GM12891 (cell line): ENCODE measurements around the gene AGFG2.

Experiments used
- PAX5 ChIP-seq: IDR thresholded peaks from 2 replicates; pipeline ENCODE4 v1.6.1; 2011; ENCODE audit warnings: low read length, moderate library complexity, mild to moderate bottlenecking; ENCODE audit not compliant: insufficient read depth, severe bottlenecking
- POLR2A ChIP-seq: IDR thresholded peaks from 2 replicates; pipeline ENCODE4 v1.6.1; 2011; ENCODE audit warnings: low read depth, low read length, control low read depth
- POLR2AphosphoS5 ChIP-seq: IDR thresholded peaks from 2 replicates; pipeline ENCODE4 v1.6.1; 2011; ENCODE audit warnings: low read depth, low read length, control low read depth
- POU2F2 ChIP-seq: IDR thresholded peaks from 2 replicates; pipeline ENCODE4 v1.6.1; 2011; ENCODE audit warnings: low read depth, mild to moderate bottlenecking, control low read depth, low read length, moderate library complexity
- TAF1 ChIP-seq: IDR thresholded peaks from 2 replicates; pipeline ENCODE4 v1.6.1; 2011; ENCODE audit warnings: low read depth, low read length, control low read depth

DNA sequence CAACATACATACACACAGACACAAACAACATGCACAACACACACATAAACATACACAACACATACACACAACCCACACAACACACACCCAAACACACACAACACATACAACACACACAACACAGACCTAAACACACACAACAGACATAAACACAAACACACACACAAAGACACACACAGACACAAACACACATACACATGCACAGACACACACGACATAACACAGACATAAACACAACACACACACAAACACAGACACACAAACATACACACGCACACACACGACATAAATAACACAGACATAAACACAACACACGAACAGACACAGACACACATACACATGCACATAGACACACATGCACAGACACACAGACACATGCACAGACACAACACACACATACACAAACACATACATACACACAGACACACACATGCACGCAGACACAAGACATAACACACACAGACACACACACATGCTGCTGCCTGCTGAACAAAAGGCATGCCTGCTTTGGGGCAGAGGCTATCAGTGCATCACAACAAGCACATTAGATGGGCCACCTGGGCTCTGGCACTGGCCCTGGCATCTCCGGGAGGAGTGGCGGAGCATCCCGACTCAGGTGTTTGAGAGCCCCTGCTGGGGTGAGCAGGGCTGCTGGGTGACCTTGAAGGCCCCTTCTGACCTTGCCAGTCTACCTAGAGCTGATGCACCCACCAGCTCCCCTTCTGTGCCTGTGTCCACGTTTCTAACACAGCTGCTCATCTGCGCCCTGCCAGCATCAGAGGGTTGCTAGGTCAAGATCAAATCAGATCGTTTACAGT, 41.7 kb downstream of the AGFG2 start:
- peak; percentile 17; the same call in 1 of the 2 replicates for TF ChIP-seq POLR2A
- TF ChIP-seq TAF1, result no peak
- no peak for TF ChIP-seq POLR2AphosphoS5
- no peak for TF ChIP-seq PAX5
- no peak for TF ChIP-seq POU2F2
